Brain microvascular endothelial cell (primary cell): ENCODE data around the gene APCDD1.

Experiments
- DNase-seq: peaks from one replicate; pipeline ENCODE4 v3.0.0-alpha.2; 2020
- H3K27ac ChIP-seq: fragments of 250-450 bp; sonication (Bioruptor Pico); 2 replicates; pipeline ENCODE4 v1.5.1; 2020; ENCODE audit warnings: mild to moderate bottlenecking, moderate library complexity
- H3K27me3 ChIP-seq: fragments of 250-450 bp; sonication (Bioruptor Pico); replicated peaks from 2 replicates; pipeline ENCODE4 v1.5.1; 2020; ENCODE audit warnings: mild to moderate bottlenecking
- H3K36me3 ChIP-seq: fragments of 250-450 bp; sonication (Bioruptor Pico); replicated peaks from 2 replicates; pipeline ENCODE4 v1.5.1; 2020; ENCODE audit warnings: mild to moderate bottlenecking
- H3K4me3 ChIP-seq: 2 replicates; pipeline ENCODE4 v1.5.1; 2011; ENCODE audit warnings: low read depth, mild to moderate bottlenecking, control low read depth, low read length, moderate library complexity
- in situ Hi-C: cut with HindIII; loops from 2 replicates; pipeline ENCODE4 v1.10.0; 2017; ENCODE audit warnings: low sequenced_read_pairs, low pct_ligation_motif_present
- TF ChIP-seq, protein P1 (sequence below): IDR thresholded peaks from 2 replicates; pipeline ENCODE4 v1.5.1; 2011; ENCODE audit warnings: low read depth, mild to moderate bottlenecking, moderate library complexity, low read length, control low read depth, inconsistent platforms; ENCODE audit errors: missing control alignments

The APCDD1 gene

DNA sequence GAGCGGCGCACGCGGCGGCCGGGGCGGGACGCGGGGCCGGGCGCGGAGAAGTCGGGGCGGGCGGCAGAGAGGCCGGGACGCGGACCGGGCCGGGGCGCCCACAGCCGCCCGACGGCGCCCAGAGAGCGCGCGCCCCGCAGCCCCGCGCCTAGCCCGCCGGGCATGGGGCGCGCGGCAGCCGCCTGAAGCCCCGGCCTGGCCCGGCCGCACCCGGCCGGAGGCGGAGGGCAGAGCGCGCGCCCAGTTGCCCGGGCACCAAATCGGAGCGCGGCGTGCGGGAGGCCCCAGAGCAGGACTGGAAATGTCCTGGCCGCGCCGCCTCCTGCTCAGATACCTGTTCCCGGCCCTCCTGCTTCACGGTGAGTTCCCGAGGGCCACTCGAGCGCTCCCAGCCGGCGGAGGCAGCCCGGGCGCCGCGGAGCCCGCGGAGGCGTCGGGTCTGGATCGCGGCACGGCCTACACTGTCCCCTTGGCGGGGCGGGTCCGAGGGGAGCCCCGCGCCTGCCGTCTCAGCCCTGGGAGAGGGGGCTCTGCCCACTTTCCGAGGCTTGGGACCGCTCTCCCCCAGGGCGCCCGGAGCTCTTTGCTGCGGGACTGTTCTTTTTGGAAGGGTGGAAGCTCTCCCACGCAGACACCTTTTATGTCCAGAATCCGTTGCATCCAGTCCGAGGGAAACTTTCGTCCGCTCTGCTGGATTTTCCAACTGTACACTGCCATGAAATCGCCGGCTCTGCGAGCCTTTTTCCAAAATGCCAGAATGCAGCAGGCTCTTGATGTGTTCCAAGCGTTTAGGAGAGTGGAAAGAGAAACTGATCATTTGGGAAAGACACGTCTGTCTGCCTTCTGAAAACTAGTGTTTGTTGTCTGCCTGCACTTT is 484 bp downstream of the APCDD1 start:
- Histone ChIP-seq H3K27me3 (peaks cover 56% of the 10 kb centered on the region), H3K27ac (no peak overlapping the region), H3K4me3 (peak overlapping the region; percentile 38), H3K36me3 (no peaks in the 10 kb centered on the region)
- DNase-seq, result no peak
- in situ Hi-C loops, result no loop called here
- TF ChIP-seq, protein P1, sequence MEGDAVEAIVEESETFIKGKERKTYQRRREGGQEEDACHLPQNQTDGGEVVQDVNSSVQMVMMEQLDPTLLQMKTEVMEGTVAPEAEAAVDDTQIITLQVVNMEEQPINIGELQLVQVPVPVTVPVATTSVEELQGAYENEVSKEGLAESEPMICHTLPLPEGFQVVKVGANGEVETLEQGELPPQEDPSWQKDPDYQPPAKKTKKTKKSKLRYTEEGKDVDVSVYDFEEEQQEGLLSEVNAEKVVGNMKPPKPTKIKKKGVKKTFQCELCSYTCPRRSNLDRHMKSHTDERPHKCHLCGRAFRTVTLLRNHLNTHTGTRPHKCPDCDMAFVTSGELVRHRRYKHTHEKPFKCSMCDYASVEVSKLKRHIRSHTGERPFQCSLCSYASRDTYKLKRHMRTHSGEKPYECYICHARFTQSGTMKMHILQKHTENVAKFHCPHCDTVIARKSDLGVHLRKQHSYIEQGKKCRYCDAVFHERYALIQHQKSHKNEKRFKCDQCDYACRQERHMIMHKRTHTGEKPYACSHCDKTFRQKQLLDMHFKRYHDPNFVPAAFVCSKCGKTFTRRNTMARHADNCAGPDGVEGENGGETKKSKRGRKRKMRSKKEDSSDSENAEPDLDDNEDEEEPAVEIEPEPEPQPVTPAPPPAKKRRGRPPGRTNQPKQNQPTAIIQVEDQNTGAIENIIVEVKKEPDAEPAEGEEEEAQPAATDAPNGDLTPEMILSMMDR, result no peak

DNA sequence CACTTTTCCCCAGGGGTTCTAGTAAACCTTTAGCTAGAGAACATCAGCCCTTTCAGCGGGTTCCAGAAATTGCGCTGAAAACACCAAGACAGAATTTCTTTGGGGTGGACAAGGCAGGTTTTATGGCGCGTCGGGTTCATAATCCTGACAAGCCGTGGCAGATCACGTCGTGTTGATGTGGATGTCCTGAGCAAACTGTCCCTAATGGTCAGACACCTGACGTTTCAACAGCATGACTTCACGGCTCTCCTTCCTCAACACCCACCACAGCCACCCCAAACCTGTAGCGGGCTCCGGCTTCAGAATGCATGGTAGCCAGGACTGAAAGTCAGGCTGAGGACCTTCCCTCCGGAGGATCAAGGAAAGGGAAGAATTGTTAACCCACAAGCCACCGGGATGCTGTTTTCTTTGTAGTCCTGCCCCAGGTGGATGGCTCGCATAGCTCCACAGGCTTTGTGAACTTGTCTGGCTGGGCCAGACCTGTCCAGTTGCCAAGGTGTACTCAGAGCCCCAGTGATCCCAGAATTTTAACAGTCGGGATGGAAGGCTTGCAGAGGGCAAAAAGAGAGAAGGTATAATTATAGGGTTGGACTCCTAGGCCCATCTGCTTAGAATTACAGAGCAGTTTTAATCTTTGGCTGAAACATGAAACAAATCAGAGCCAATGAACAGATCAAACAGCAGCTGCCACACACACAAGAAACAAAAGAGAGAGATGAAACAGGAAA is 1.5 kb downstream of the APCDD1 start:
- TF ChIP-seq, protein P1, result no peak
- H3K27ac ChIP-seq, result no peak overlapping the region
- no peak overlapping the region for H3K4me3 ChIP-seq
- H3K36me3 ChIP-seq, result no peaks in the 10 kb centered on the region
- no peak for DNase-seq
- in situ Hi-C loops, result no loop called here
- peaks cover 56% of the 10 kb centered on the region for H3K27me3 ChIP-seq

DNA sequence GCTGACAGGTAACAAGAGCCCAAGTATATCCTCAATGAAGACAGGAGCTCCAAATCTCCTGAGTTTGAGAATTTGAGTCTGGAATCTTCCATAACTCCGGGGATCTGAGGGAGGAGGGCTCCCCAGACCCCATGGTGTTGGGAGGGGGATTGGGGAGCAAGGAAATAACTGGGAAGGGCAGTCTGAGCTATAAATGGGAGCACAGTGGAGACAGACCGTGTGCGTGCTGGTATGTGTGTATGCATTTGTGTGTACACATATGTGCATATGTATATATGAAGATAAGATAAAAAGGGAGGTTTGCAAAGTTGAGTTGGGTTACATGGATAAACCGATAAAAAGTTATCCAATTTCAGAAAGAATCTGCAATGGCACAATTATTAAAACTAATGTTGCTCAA is 2.3 kb downstream of the APCDD1 start:
- no peak overlapping the region for H3K27ac ChIP-seq
- H3K27me3 ChIP-seq, result peaks cover 56% of the 10 kb centered on the region
- H3K4me3 ChIP-seq, result no peak overlapping the region
- no peaks in the 10 kb centered on the region for H3K36me3 ChIP-seq
- TF ChIP-seq, protein P1, result no peak
- no peak for DNase-seq
- in situ Hi-C loops, result no loop called here

DNA sequence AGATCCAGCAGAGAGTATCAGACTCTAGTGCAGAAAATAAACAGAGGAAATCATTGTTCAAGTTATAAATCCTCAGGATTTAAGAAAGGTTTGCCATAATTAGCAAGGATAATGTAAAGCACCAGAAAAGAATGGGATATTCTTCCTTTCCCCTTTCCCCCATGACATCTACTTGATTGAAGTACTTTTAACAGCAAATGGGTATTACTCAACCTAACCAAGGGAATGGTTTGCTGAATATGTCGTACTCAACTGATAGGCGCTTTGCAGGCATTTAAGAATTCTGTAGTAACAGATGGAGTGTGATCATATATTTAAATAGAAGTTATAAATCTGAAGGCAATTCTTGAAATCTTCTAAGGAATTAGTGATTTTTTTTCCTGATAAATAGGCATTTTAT is 2.7 kb downstream of the APCDD1 start:
- Histone ChIP-seq H3K27me3 (peaks cover 56% of the 10 kb centered on the region), H3K4me3 (no peak overlapping the region)
- TF ChIP-seq, protein P1, result no peak

DNA sequence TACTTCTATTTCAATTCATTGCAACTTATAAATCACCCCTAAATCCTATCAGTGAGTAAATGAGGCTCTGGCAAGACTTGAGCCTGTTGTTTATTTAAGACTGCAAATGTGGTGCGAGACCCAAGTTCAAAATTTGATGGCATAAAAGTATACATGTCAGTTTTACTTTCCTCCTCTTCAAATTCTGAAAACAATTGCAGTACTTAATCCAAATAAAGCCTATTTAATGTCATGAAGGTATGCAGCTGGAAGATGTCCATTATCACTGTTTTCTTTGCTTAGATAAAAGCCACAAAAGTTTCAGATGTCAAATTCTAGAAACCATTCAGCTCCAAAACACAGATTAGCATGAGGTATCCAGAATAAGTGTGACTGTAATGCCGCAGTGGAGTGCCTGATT is 3.3 kb downstream of the APCDD1 start:
- H3K36me3 ChIP-seq, result no peaks in the 10 kb centered on the region
- no peak overlapping the region for H3K4me3 ChIP-seq
- no peak for DNase-seq
- peaks cover 53% of the 10 kb centered on the region for H3K27me3 ChIP-seq
- no peak overlapping the region for H3K27ac ChIP-seq
- TF ChIP-seq, protein P1, result no peak
- in situ Hi-C loops, result no loop called here

More for the DNA sequence above, 2.7 kb downstream of the APCDD1 start:
- no peak overlapping the region for H3K27ac ChIP-seq
- no peaks in the 10 kb centered on the region for H3K36me3 ChIP-seq
- DNase-seq, result no peak
- in situ Hi-C loops, result no loop called here
